Heart right ventricle (tissue), 16 donors: ENCODE measurements around the gene HIVEP3. TPM values are rescaled to one million over a fixed set of nuclear protein-coding genes. Genes with fewer than 3 reads are reported as not detected.

Experiments used
- ATAC-seq, 8 donors: fragments of 200-7000 bp; cut with Tn5 transposase; one replicate each; pipeline ENCODE4 v1.9.1; 2020; ENCODE audit warnings: mild to moderate bottlenecking in 8 of 8, moderate library complexity in 8 of 8, moderate number of reproducible peaks in 1 of 8
- DNase-seq, 2 donors: peaks; one replicate each; pipeline ENCODE4 v3.0.0-alpha.2; 2020
- H3K27ac ChIP-seq, 10 donors: fragments of 200-600 bp; sonication (generic) in 2 of 10; one replicate each; pipeline versions ENCODE4 v1.5.0 to v1.8.0; 2020 to 2022; ENCODE audit warnings: mild to moderate bottlenecking in 3 of 10
- H3K27me3 ChIP-seq, 7 donors: fragments of 200-600 bp; one replicate each; pipeline ENCODE4 v1.8.0; 2021 to 2022; ENCODE audit warnings: mild to moderate bottlenecking in 2 of 7
- H3K36me3 ChIP-seq, 9 donors: fragments of 200-600 bp; sonication (generic) in 1 of 9; one replicate each; pipeline versions ENCODE4 v1.5.0 to v1.8.0; 2020 to 2022; ENCODE audit warnings: mild to moderate bottlenecking in 2 of 9
- H3K4me1 ChIP-seq, 9 donors: fragments of 200-600 bp; sonication (generic) in 1 of 9; one replicate each; pipeline versions ENCODE4 v1.5.0 to v1.8.0; 2020 to 2022; ENCODE audit warnings: mild to moderate bottlenecking in 4 of 9
- H3K4me3 ChIP-seq, 10 donors: fragments of 200-600 bp; sonication (generic) in 2 of 10; one replicate each; pipeline versions ENCODE4 v1.5.0 to v1.8.0; 2020 to 2022; ENCODE audit warnings: mild to moderate bottlenecking in 7 of 10, moderate library complexity in 2 of 10
- H3K9me3 ChIP-seq, 11 donors: fragments of 200-600 bp in 10 of 11; sonication (generic) in 2 of 11; one replicate each; pipeline versions ENCODE4 v1.5.0 to v1.8.0; 2013 to 2022; ENCODE audit warnings: mild to moderate bottlenecking in 2 of 11, control low read depth in 1 of 11, moderate library complexity in 1 of 11
- CTCF ChIP-seq, 9 donors: fragments of 200-600 bp; sonication (generic) in 2 of 9; IDR thresholded peaks; one replicate each; pipeline versions ENCODE4 v1.5.0 to v1.8.0; 2021 to 2022; ENCODE audit warnings: antibody characterized with exemption in 9 of 9, mild to moderate bottlenecking in 5 of 9, moderate library complexity in 1 of 9
- WGBS, 2 donors: extraction: QIAGEN DNeasy Blood & Tissue Kit; methylation state at CpG; one replicate each; pipeline ENCODE4 v1.1.7; 2013; ENCODE audit warnings: inconsistent platforms in 1 of 2; 5-methylcytosine and 5-hydroxymethylcytosine counted together
- intact Hi-C, 10 donors: fragments of 100-400 bp; cut with DNase I; formaldehyde crosslinking; loops; one replicate each; pipeline versions ENCODE4 v1.11.1 to v1.14.2; 2022
- polyA plus RNA-seq, 2 donors: library from polyadenylated mRNA; stranded (reverse); fragments of 200-250 nt; gene quantifications; one replicate each; pipeline ENCODE4 v1.2.3, GENCODE V29; 2013
- total RNA-seq, 10 donors: library from RNA; stranded (reverse); fragmentation: NEBNext Ultra II Directional in 3 of 10; extraction: Animal tissue kit (Norgen Biotek cat#: 25700) in 3 of 10; gene quantifications; one replicate each; pipeline versions ENCODE4 v1.2.1 to v1.2.4, GENCODE V29; 2021 to 2023
- donor health status: Arrhythmogenic right ventricular cardiomyopathy.
- donor health status: ischemic (EF 13 %, LVEDD 7.1; RV severe dilation, severe dysfunction).
- donor health status: healthy with polysubstance abuse.
- donor health status: DM: no; HTN: yes; CAD: no.
- donor health status: DM: no; HTN: no; CAD: no.
- donor health status: ischemic (EF 25% LVEDD 6.9; RV normal size, moderate dysfunction).
- donor health status: ischemic (EF 25% LVEDD 5.7; RV mildly dilated, moderate dysfunction).
- donor health status: healthy.
- donor health status: DM: yes; HTN: yes; CAD: no.
- donor health status: Ischemic cardiomyopathy.
- donor health status: ischemic (EF 35%, LVEDD 5.7; RV mildly dilated, moderate dysfunction).
- donor health status: nonischemic (EF 11% LVEDD 7.7; RV severe dilation, severe dysfunction).
- donor health status: DM: yes; HTN: yes; CAD: no.
- donor health status: PGD.
- donor health status: ischemic (EF 29% LVEDD 5.4; RV normal size, mild dysfunction).
- donor health status: nonischemic (EF 23%, LVEDD 6.1; RV moderate dilation, normal function).

The HIVEP3 gene
- total and polyA plus RNA-seq, 12 donors, result 2.6 to 7.5 (median 5.2) TPM

GRCh38 chr1:41566274-41566885 lies 352.3 kb downstream of the HIVEP3 start:
- intact Hi-C loops, result loop anchor here in 1 of 10 donors (5.0 kb wide), 1 partner anchor 351 kb away; the partner anchor contains the start of gene HIVEP3
- no peak for DNase-seq
- no peak for ATAC-seq

GRCh38 chr1:41564741-41565475 lies 353.8 kb downstream of the HIVEP3 start:
- ATAC-seq, result no peak
- Histone ChIP-seq H3K4me3 (no peak overlapping the region), H3K36me3 (peaks cover 0 to 4% (median 0%) of the 10 kb centered on the region in 9 donors), H3K4me1 (no peaks in the 10 kb centered on the region), H3K27me3 (no peaks in the 10 kb centered on the region), H3K9me3 (no peaks in the 10 kb centered on the region), H3K27ac (no peak overlapping the region)
- WGBS, 2 donors, result 93 to 94% methylated on average over 9 of the region's 9 CpGs
- no peak for TF ChIP-seq CTCF (IDR thresholded peaks at IDR 0.05)
- DNase-seq, result no peak
- intact Hi-C loops, result loop anchor here in 1 of 10 donors (5.0 kb wide), 1 partner anchor 352 kb away; the partner anchor contains the start of gene HIVEP3

More at GRCh38 chr1:41566274-41566885, 352.3 kb downstream of the HIVEP3 start:
- peaks cover 0 to 4% (median 0%) of the 10 kb centered on the region in 9 donors for H3K36me3 ChIP-seq
- no peaks in the 10 kb centered on the region for H3K27me3 ChIP-seq
- no peak overlapping the region for H3K27ac ChIP-seq
- 94 to 96% methylated on average over 5 of the region's 5 CpGs for WGBS, 2 donors
- TF ChIP-seq CTCF (IDR thresholded peaks at IDR 0.05), result no peak
- H3K4me1 ChIP-seq, result no peaks in the 10 kb centered on the region
- H3K4me3 ChIP-seq, result no peak overlapping the region
- H3K9me3 ChIP-seq, result no peaks in the 10 kb centered on the region

GRCh38 chr1:41562328-41562727 lies 356.4 kb downstream of the HIVEP3 start:
- ATAC-seq, result no peak
- H3K4me3 ChIP-seq, result no peak overlapping the region
- peaks cover 0 to 19% (median 7%) of the 10 kb centered on the region in 9 donors for H3K4me1 ChIP-seq
- TF ChIP-seq CTCF (IDR thresholded peaks at IDR 0.05), result no peak
- intact Hi-C loops, result no loop called here
- H3K36me3 ChIP-seq, result peaks cover 0 to 4% (median 0%) of the 10 kb centered on the region in 9 donors
- no peak overlapping the region for H3K27ac ChIP-seq
- no peaks in the 10 kb centered on the region for H3K27me3 ChIP-seq
- H3K9me3 ChIP-seq, result no peaks in the 10 kb centered on the region
- no peak for DNase-seq

GRCh38 chr1:41560931-41561330 lies 357.8 kb downstream of the HIVEP3 start:
- 86 to 87% methylated on average over 1 of the region's 1 CpG for WGBS, 2 donors
- no peaks in the 10 kb centered on the region for H3K27me3 ChIP-seq
- intact Hi-C loops, result no loop called here
- ATAC-seq, result no peak
- H3K27ac ChIP-seq, result no peak overlapping the region
- H3K4me3 ChIP-seq, result no peak overlapping the region
- TF ChIP-seq CTCF (IDR thresholded peaks at IDR 0.05), result no peak
- H3K9me3 ChIP-seq, result no peaks in the 10 kb centered on the region
- no peaks in the 10 kb centered on the region for H3K36me3 ChIP-seq
- peaks cover 0 to 19% (median 7%) of the 10 kb centered on the region in 9 donors for H3K4me1 ChIP-seq
- DNase-seq, result no peak
